Vagina (tissue), 2 donors: ENCODE results near the gene SACM1L. TPM values are rescaled to one million over a fixed set of nuclear protein-coding genes. Genes with fewer than 3 reads are reported as not detected.

Experiments used
- DNase-seq, 2 donors: peaks; one replicate each; pipeline ENCODE4 v3.0.0-alpha.2; 2017; ENCODE audit errors: extremely low spot score in 2 of 2
- H3K27ac ChIP-seq: fragments of 200-600 bp; sonication (generic); one replicate; pipeline ENCODE4 v1.5.1; 2019
- H3K27me3 ChIP-seq: fragments of 200-600 bp; sonication (generic); one replicate; pipeline ENCODE4 v1.5.1; 2019
- H3K36me3 ChIP-seq, 2 donors: fragments of 200-600 bp; sonication (generic); one replicate each; pipeline ENCODE4 v1.5.1; 2017 to 2019
- H3K4me1 ChIP-seq: fragments of 200-600 bp; sonication (generic); one replicate; pipeline ENCODE4 v1.5.1; 2019
- H3K4me3 ChIP-seq, 2 donors: fragments of 200-600 bp; sonication (generic); 1 replicate in 1 of 2; 2 replicates in 1 of 2; pipeline ENCODE4 v1.5.1; 2016 to 2019
- H3K9me3 ChIP-seq: fragments of 200-600 bp; sonication (generic); one replicate; pipeline ENCODE4 v1.5.1; 2019
- CTCF ChIP-seq, 3 experiments: fragments of 450-650 bp in 2 of 3; fragments of 200-600 bp in 1 of 3; sonication (generic) in 1 of 3; IDR thresholded peaks; one replicate each; pipeline ENCODE4 v1.5.1; 2017 to 2019; ENCODE audit warnings: antibody characterized with exemption in 3 of 3, mild to moderate bottlenecking in 2 of 3, moderate library complexity in 2 of 3
- POLR2A ChIP-seq, 2 donors: fragments of 450-650 bp; IDR thresholded peaks; one replicate each; pipeline ENCODE4 v1.6.1; 2017; ENCODE audit warnings: antibody characterized with exemption in 2 of 2, mild to moderate bottlenecking in 2 of 2, moderate library complexity in 2 of 2
- POLR2AphosphoS5 ChIP-seq, 2 donors: sonication (generic); formaldehyde crosslinking; IDR thresholded peaks; one replicate each; pipeline ENCODE4 v1.9.0; 2017; ENCODE audit warnings: antibody characterized with exemption in 2 of 2, mild to moderate bottlenecking in 2 of 2, low read depth in 1 of 2; ENCODE audit not compliant: insufficient read depth in 1 of 2
- intact Hi-C: fragments of 100-400 bp; cut with DNase I; formaldehyde crosslinking; loops from one replicate; pipeline ENCODE4 v1.15.1; 2023
- total RNA-seq: library from RNA; depleted of rRNA; stranded (reverse); fragments of >200 nt; gene quantifications from one replicate; pipeline ENCODE4 v1.2.3, GENCODE V29; 2016

The SACM1L gene
- total RNA-seq, 1 donor from 2014 or later, result 32.7 TPM

- Histone ChIP-seq H3K9me3 (no peaks in the 10 kb centered on the region), H3K27ac (peak overlapping the region; percentile 73), H3K27me3 (no peaks in the 10 kb centered on the region), H3K4me3 (no peak overlapping the region), H3K4me1 (peaks cover 27% of the 10 kb centered on the region), H3K36me3 (peaks cover 0 to 13% of the 10 kb centered on the region in 2 donors)
- intact Hi-C loops, result no loop called here
- TF ChIP-seq CTCF (IDR thresholded peaks at IDR 0.05) (no peak), POLR2A (IDR thresholded peaks at IDR 0.05) (no peak), POLR2AphosphoS5 (IDR thresholded peaks at IDR 0.05; ENCODE audit: insufficient read depth in 1 of 2, low read depth in 1 of 2) (no peak)
- no peak for DNase-seq
These were observed 12.7 kb upstream of the SACM1L start for GRCh38 chr3:45676325-45677032.

- peak in 1 of 2 donors; percentile 93 for DNase-seq
- intact Hi-C loops, result no loop called here
- TF ChIP-seq POLR2A (IDR thresholded peaks at IDR 0.05) (no peak), CTCF (IDR thresholded peaks at IDR 0.05) (no peak), POLR2AphosphoS5 (IDR thresholded peaks at IDR 0.05; ENCODE audit: insufficient read depth in 1 of 2, low read depth in 1 of 2) (peak; percentile 73 to 97)
- Histone ChIP-seq H3K4me1 (peaks cover 22% of the 10 kb centered on the region), H3K27me3 (no peaks in the 10 kb centered on the region), H3K9me3 (no peaks in the 10 kb centered on the region), H3K36me3 (peaks cover 0 to 13% of the 10 kb centered on the region in 2 donors), H3K4me3 (no peak overlapping the region), H3K27ac (peak overlapping the region; percentile 73)
These were observed 12.2 kb upstream of the SACM1L start for GRCh38 chr3:45677033-45677446.

GRCh38 chr3:45677841-45678240 is 11.4 kb upstream of the SACM1L start:
- no peak for TF ChIP-seq CTCF (IDR thresholded peaks at IDR 0.05)
- no peak for TF ChIP-seq POLR2AphosphoS5 (IDR thresholded peaks at IDR 0.05; ENCODE audit: insufficient read depth in 1 of 2, low read depth in 1 of 2)
- no peak for TF ChIP-seq POLR2A (IDR thresholded peaks at IDR 0.05)
- H3K27me3 ChIP-seq, result no peaks in the 10 kb centered on the region
- DNase-seq, result no peak
- H3K36me3 ChIP-seq, result peaks cover 0 to 13% of the 10 kb centered on the region in 2 donors
- no peaks in the 10 kb centered on the region for H3K9me3 ChIP-seq
- peaks cover 16% of the 10 kb centered on the region for H3K4me1 ChIP-seq
- H3K4me3 ChIP-seq, result no peak overlapping the region
- intact Hi-C loops, result no loop called here
- peak overlapping the region; percentile 73 for H3K27ac ChIP-seq

GRCh38 chr3:45679805-45680204 is 9.4 kb upstream of the SACM1L start:
- H3K36me3 ChIP-seq, result peaks cover 0 to 8% of the 10 kb centered on the region in 2 donors
- TF ChIP-seq POLR2A (IDR thresholded peaks at IDR 0.05) (no peak), CTCF (IDR thresholded peaks at IDR 0.05) (no peak), POLR2AphosphoS5 (IDR thresholded peaks at IDR 0.05; ENCODE audit: insufficient read depth in 1 of 2, low read depth in 1 of 2) (no peak)
- intact Hi-C loops, result no loop called here
- no peak overlapping the region for H3K4me3 ChIP-seq
- no peaks in the 10 kb centered on the region for H3K27me3 ChIP-seq
- H3K9me3 ChIP-seq, result no peaks in the 10 kb centered on the region
- no peak overlapping the region for H3K27ac ChIP-seq
- H3K4me1 ChIP-seq, result peaks cover 16% of the 10 kb centered on the region
- DNase-seq, result peak in 1 of 2 donors; percentile 71

GRCh38 chr3:45681221-45681620 is 8.0 kb upstream of the SACM1L start:
- Histone ChIP-seq H3K27me3 (no peaks in the 10 kb centered on the region), H3K4me3 (no peak overlapping the region), H3K4me1 (peaks cover 16% of the 10 kb centered on the region), H3K36me3 (peaks cover 0 to 5% of the 10 kb centered on the region in 2 donors), H3K9me3 (no peaks in the 10 kb centered on the region), H3K27ac (no peak overlapping the region)
- intact Hi-C loops, result no loop called here
- DNase-seq, result peak in 1 of 2 donors; percentile 29
- TF ChIP-seq POLR2A (IDR thresholded peaks at IDR 0.05) (no peak), CTCF (IDR thresholded peaks at IDR 0.05) (no peak), POLR2AphosphoS5 (IDR thresholded peaks at IDR 0.05; ENCODE audit: insufficient read depth in 1 of 2, low read depth in 1 of 2) (no peak)
